ENCODE data around the gene NIBAN1. TPM values are rescaled to one million over a fixed set of nuclear protein-coding genes. Genes with fewer than 3 reads are reported as not detected.
"Not testable (repeated sequence)": the region's sequence is repeated elsewhere in the genome, so short reads cannot be mapped to it uniquely, and the experiment has no call there.

NIBAN1 gene
- total RNA-seq, 1 experiment from 2014 or later = 8.1 TPM

DNA sequence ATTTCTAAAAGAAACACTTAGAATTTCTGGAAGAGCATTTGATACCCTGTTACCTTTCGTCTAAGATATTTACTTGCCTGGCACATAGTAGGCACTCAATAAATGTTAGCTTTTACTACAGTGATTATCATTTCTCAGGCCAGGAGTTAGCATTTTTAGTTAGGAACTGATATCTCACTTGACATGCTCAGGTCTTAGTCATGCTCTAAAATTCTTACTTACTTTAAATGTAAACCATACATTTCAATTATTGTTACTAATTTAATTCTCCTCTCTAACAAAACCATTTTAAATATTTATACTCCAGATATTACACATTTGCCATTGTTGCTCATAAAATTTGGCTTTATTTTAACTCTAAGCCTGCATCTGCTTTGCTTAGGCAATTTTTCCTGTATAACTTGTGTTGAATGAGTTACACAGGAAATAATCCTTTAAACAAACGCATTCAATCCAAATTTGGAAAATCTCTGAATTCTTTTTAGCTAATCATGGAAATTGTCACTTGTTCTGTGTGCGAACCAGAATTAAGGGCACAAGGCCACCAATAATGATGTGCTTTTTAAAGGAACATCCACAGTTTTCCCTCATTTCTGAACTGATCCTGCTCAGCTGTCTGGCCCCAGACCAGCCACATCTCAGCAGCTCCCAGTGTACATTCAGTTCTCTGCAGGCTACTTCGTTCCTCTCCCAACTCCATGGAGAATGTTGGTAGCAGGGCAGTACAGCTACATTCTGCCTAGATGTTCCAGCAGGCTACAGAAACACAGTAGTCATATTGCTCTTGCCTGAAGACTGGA lies 15.6 kb downstream of the NIBAN1 start (continued):
- TF ChIP-seq, protein P1, sequence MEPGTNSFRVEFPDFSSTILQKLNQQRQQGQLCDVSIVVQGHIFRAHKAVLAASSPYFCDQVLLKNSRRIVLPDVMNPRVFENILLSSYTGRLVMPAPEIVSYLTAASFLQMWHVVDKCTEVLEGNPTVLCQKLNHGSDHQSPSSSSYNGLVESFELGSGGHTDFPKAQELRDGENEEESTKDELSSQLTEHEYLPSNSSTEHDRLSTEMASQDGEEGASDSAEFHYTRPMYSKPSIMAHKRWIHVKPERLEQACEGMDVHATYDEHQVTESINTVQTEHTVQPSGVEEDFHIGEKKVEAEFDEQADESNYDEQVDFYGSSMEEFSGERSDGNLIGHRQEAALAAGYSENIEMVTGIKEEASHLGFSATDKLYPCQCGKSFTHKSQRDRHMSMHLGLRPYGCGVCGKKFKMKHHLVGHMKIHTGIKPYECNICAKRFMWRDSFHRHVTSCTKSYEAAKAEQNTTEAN (CRISPR knock-in tag; IDR thresholded peaks at IDR 0.05) = no peak
- no peak for TF ChIP-seq CBFB (CRISPR knock-in tag; IDR thresholded peaks at IDR 0.05; ENCODE audit: low read depth)

DNA sequence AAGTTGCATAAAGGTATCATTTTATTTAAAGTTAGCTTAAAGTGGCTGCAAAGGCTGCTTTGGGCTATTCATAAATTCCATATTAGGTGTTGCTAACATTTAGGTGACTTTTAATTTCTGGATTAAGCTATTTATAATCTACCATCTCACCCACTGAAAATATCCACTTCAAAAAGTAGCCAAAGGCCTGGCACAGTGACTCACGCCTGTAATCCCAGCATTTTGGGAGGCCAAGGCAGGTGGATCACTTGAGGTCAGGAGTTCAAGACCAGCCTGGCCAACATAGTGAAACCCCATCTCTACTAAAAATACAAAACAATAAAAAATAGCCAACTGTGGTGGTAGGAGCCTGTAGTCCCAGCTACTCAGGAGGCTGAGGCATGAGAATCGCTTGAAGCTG lies 16.4 kb downstream of the NIBAN1 start:
- ATAC-seq; POLR2A ChIA-PET; DNase-seq (ENCODE audit: low spot score); H3K4me1 Mint-ChIP-seq; H3K27ac Mint-ChIP-seq; H3K36me3 Mint-ChIP-seq; CTCF ChIA-PET; H3K9me3 Mint-ChIP-seq; H3K4me3 Mint-ChIP-seq; H3K27me3 Mint-ChIP-seq (ENCODE audit: low read depth): not testable (repeated sequence)

DNA sequence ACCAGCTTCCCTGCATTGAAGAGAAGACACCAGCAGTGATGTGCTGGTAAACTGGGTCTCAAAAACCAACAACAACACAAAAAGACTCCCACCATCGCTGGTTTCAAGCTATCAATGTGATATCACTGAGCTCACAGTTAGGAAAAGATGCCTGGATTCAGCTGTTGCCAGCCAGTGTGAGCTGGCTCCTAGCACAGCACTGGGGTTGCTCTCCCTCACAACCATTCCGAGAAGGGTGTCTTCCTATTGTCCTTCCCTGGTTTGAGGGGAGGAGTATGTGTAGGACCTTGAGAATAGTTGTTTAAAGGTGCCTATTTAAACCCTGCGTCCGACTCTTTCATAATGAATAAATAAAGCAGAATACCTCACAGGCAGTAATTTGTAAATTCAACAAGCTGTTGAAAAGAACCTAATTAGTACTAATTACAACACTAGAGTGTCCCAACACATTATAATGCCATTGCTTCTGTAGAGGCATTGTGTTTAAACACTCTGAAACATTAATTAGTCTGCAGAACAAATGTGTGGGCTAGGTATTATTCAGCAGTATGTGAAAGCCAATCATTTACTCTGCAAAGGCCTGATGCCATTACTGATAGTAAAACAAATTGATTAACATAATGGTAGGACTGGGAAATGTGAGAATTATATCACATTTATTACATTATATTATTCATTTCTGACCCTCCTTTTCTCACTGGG lies 17.2 kb downstream of the NIBAN1 start:
- CTCF ChIA-PET = no interaction called here
- DNase-seq (ENCODE audit: low spot score) (no peak), ATAC-seq (no peak)
- no peaks in the 10 kb centered on the region for H3K27me3 Mint-ChIP-seq (ENCODE audit: low read depth)
- no peaks in the 10 kb centered on the region for H3K36me3 Mint-ChIP-seq
- H3K9me3 Mint-ChIP-seq = no peaks in the 10 kb centered on the region
- 0 out of 2 replicates have a peak, but pooled peaks cover 3% of the 10 kb centered on the region for H3K4me1 Mint-ChIP-seq
- no peak overlapping the region for H3K4me3 Mint-ChIP-seq
- no peak overlapping the region for H3K27ac Mint-ChIP-seq
- POLR2A ChIA-PET = no interaction called here
- TF ChIP-seq GRHL2 (CRISPR knock-in tag; IDR thresholded peaks at IDR 0.05; ENCODE audit: insufficient replicate concordance, severe bottlenecking) (no peak), KAT7 (CRISPR knock-in tag; IDR thresholded peaks at IDR 0.05; ENCODE audit: borderline replicate concordance) (no peak), TP53 (CRISPR knock-in tag; IDR thresholded peaks at IDR 0.05) (no peak), SP1 (CRISPR knock-in tag; conservative IDR thresholded peaks at IDR 0.05) (no peak), NFE2L1 (CRISPR knock-in tag; IDR thresholded peaks at IDR 0.05) (no peak), FOXJ3 (CRISPR knock-in tag; IDR thresholded peaks at IDR 0.05; ENCODE audit: borderline replicate concordance) (no peak), MYBL2 (CRISPR knock-in tag; IDR thresholded peaks at IDR 0.05) (no peak), HMGA2 (CRISPR knock-in tag; IDR thresholded peaks at IDR 0.05) (no peak), SMAD4 (CRISPR knock-in tag; IDR thresholded peaks at IDR 0.05) (no peak), MXD4 (CRISPR knock-in tag; IDR thresholded peaks at IDR 0.05; ENCODE audit: borderline replicate concordance) (no peak), IRF2 (CRISPR knock-in tag; IDR thresholded peaks at IDR 0.05; ENCODE audit: borderline replicate concordance, low read depth) (no peak)
- TF ChIP-seq, protein P2, sequence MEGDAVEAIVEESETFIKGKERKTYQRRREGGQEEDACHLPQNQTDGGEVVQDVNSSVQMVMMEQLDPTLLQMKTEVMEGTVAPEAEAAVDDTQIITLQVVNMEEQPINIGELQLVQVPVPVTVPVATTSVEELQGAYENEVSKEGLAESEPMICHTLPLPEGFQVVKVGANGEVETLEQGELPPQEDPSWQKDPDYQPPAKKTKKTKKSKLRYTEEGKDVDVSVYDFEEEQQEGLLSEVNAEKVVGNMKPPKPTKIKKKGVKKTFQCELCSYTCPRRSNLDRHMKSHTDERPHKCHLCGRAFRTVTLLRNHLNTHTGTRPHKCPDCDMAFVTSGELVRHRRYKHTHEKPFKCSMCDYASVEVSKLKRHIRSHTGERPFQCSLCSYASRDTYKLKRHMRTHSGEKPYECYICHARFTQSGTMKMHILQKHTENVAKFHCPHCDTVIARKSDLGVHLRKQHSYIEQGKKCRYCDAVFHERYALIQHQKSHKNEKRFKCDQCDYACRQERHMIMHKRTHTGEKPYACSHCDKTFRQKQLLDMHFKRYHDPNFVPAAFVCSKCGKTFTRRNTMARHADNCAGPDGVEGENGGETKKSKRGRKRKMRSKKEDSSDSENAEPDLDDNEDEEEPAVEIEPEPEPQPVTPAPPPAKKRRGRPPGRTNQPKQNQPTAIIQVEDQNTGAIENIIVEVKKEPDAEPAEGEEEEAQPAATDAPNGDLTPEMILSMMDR (IDR thresholded peaks at IDR 0.05) = no peak
- TF ChIP-seq, protein P3, sequence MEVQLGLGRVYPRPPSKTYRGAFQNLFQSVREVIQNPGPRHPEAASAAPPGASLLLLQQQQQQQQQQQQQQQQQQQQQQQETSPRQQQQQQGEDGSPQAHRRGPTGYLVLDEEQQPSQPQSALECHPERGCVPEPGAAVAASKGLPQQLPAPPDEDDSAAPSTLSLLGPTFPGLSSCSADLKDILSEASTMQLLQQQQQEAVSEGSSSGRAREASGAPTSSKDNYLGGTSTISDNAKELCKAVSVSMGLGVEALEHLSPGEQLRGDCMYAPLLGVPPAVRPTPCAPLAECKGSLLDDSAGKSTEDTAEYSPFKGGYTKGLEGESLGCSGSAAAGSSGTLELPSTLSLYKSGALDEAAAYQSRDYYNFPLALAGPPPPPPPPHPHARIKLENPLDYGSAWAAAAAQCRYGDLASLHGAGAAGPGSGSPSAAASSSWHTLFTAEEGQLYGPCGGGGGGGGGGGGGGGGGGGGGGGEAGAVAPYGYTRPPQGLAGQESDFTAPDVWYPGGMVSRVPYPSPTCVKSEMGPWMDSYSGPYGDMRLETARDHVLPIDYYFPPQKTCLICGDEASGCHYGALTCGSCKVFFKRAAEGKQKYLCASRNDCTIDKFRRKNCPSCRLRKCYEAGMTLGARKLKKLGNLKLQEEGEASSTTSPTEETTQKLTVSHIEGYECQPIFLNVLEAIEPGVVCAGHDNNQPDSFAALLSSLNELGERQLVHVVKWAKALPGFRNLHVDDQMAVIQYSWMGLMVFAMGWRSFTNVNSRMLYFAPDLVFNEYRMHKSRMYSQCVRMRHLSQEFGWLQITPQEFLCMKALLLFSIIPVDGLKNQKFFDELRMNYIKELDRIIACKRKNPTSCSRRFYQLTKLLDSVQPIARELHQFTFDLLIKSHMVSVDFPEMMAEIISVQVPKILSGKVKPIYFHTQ (CRISPR knock-in tag; IDR thresholded peaks at IDR 0.05) = no peak
- TF ChIP-seq, protein P4, sequence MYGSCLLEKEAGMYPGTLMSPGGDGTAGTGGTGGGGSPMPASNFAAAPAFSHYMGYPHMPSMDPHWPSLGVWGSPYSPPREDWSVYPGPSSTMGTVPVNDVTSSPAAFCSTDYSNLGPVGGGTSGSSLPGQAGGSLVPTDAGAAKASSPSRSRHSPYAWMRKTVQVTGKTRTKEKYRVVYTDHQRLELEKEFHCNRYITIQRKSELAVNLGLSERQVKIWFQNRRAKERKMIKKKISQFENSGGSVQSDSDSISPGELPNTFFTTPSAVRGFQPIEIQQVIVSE (CRISPR knock-in tag; IDR thresholded peaks at IDR 0.05; ENCODE audit: borderline replicate concordance) = no peak
- TF ChIP-seq, protein P5, sequence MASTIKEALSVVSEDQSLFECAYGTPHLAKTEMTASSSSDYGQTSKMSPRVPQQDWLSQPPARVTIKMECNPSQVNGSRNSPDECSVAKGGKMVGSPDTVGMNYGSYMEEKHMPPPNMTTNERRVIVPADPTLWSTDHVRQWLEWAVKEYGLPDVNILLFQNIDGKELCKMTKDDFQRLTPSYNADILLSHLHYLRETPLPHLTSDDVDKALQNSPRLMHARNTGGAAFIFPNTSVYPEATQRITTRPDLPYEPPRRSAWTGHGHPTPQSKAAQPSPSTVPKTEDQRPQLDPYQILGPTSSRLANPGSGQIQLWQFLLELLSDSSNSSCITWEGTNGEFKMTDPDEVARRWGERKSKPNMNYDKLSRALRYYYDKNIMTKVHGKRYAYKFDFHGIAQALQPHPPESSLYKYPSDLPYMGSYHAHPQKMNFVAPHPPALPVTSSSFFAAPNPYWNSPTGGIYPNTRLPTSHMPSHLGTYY (CRISPR knock-in tag; IDR thresholded peaks at IDR 0.05) = no peak
- TF ChIP-seq, protein P6, sequence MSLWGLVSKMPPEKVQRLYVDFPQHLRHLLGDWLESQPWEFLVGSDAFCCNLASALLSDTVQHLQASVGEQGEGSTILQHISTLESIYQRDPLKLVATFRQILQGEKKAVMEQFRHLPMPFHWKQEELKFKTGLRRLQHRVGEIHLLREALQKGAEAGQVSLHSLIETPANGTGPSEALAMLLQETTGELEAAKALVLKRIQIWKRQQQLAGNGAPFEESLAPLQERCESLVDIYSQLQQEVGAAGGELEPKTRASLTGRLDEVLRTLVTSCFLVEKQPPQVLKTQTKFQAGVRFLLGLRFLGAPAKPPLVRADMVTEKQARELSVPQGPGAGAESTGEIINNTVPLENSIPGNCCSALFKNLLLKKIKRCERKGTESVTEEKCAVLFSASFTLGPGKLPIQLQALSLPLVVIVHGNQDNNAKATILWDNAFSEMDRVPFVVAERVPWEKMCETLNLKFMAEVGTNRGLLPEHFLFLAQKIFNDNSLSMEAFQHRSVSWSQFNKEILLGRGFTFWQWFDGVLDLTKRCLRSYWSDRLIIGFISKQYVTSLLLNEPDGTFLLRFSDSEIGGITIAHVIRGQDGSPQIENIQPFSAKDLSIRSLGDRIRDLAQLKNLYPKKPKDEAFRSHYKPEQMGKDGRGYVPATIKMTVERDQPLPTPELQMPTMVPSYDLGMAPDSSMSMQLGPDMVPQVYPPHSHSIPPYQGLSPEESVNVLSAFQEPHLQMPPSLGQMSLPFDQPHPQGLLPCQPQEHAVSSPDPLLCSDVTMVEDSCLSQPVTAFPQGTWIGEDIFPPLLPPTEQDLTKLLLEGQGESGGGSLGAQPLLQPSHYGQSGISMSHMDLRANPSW (CRISPR knock-in tag; conservative IDR thresholded peaks at IDR 0.05; ENCODE audit: low read depth) = no peak
